ENCODE measurements around the gene TMEM94. TPM values are rescaled to one million over a fixed set of nuclear protein-coding genes. Genes with fewer than 3 reads are reported as not detected.

TMEM94 gene
- total and polyA plus RNA-seq, 8 donors, result 16.6 to 466 (median 56.5) TPM

DNA sequence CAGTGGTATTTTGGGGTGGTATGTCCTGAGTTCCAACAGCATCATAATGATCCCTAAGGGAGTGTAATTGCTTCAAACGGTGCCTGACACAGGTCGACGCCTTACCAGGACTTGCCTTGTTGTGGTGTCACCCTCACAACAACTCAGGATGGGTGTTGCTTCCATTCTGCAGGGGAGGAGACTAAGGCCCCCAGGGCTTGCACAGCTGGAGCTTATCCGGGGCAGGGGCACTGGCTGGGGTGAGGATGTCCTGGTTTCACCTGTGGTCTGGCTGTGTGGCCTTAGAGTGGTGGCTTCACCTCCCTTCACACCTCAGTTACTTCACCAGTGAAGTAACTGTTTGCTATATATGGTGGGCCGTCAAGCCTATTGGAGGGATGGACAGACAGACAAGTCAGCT is 92.4 kb downstream of the TMEM94 start:
- intact Hi-C loops (cut with DNase I; ENCODE audit: low total_unique reads), result no loop called here
- Histone ChIP-seq H3K36me3 (peaks cover 0 to 7% (median 2%) of the 10 kb centered on the region in 4 donors), H3K4me3 (no peak overlapping the region), H3K9me3 (no peaks in the 10 kb centered on the region), H3K27me3 (no peaks in the 10 kb centered on the region), H3K4me1 (peaks cover 25 to 77% (median 49%) of the 10 kb centered on the region in 4 donors), H3K27ac (peak overlapping the region; percentile 90 to 98 (median 94))
- 50 to 64% (median 56%) methylated on average over 4 to 5 of the region's 5 CpGs for WGBS, 5 donors
- no peak for DNase-seq
- TF ChIP-seq POLR2A (IDR thresholded peaks at IDR 0.05) (no peak), CTCF (IDR thresholded peaks at IDR 0.05) (no peak), EP300 (IDR thresholded peaks at IDR 0.05) (no peak), POLR2AphosphoS5 (IDR thresholded peaks at IDR 0.05) (no peak)

Small RNA genes lying within 50 kb of the gene (small RNA-seq; reads per million reads assigned to genes)
- gene RF00019 (0 reads per million in 4 donors), gene RNU6-938P (0 reads per million in 4 donors)

Other genes starting within 250 kb of the TMEM94 start
- gene GGA3, start 195.0 kb upstream of the TMEM94 start, total RNA-seq, result 10 to 100 TPM in 4 of 5 donors, 1 to 10 TPM in 1; 9.5 to 94.5 (median 58.5) TPM
- gene GGA3, start 195.0 kb upstream of the TMEM94 start, polyA plus RNA-seq, result 10 to 100 TPM; 10.2 to 18.3 (median 11.8) TPM
- gene MRPS7, start 194.8 kb upstream of the TMEM94 start, total RNA-seq, result 100 to 1,000 TPM in 1 of 5 donors, 10 to 100 TPM in 3, 1 to 10 TPM in 1; 6.7 to 136 (median 37.9) TPM
- gene MRPS7, start 194.8 kb upstream of the TMEM94 start, polyA plus RNA-seq, result 10 to 100 TPM; 53.3 to 69.4 (median 69.0) TPM
- 10 to 100 TPM in 2 of 5 donors, 1 to 10 TPM in 3; 3.5 to 12.5 (median 7.7) TPM for gene MIF4GD, start 185.4 kb upstream of the TMEM94 start, total RNA-seq
- 10 to 100 TPM; 12.2 to 14.7 (median 12.9) TPM for gene MIF4GD, start 185.4 kb upstream of the TMEM94 start, polyA plus RNA-seq
- gene SLC25A19, start 167.2 kb upstream of the TMEM94 start, total RNA-seq, result 10 to 100 TPM in 2 of 5 donors, 1 to 10 TPM in 3; 2.3 to 40.6 (median 6.4) TPM
- gene SLC25A19, start 167.2 kb upstream of the TMEM94 start, polyA plus RNA-seq, result 10 to 100 TPM in 2 of 3 donors, 1 to 10 TPM in 1; 8.1 to 16.5 (median 11.7) TPM
- gene GRB2, start 51.0 kb upstream of the TMEM94 start, total RNA-seq, result 100 to 1,000 TPM in 4 of 5 donors, 10 to 100 TPM in 1; 73.3 to 488 (median 135) TPM
- gene GRB2, start 51.0 kb upstream of the TMEM94 start, polyA plus RNA-seq, result 10 to 100 TPM; 32.5 to 48.9 (median 43.3) TPM
- 10 to 100 TPM in 4 of 5 donors, 1 to 10 TPM in 1; 9.0 to 27.4 (median 15.6) TPM for gene CASKIN2, start 58.9 kb downstream of the TMEM94 start, total RNA-seq
- gene CASKIN2, start 58.9 kb downstream of the TMEM94 start, polyA plus RNA-seq, result 1 to 10 TPM; 5.4 to 9.3 (median 8.8) TPM
- 100 to 1,000 TPM in 2 of 5 donors, 10 to 100 TPM in 3; 13.2 to 219 (median 48.1) TPM for gene TSEN54, start 59.9 kb downstream of the TMEM94 start, total RNA-seq
- gene TSEN54, start 59.9 kb downstream of the TMEM94 start, polyA plus RNA-seq, result 10 to 100 TPM; 20.8 to 49.7 (median 36.2) TPM
- gene LLGL2, start 69.1 kb downstream of the TMEM94 start, total RNA-seq, result 100 to 1,000 TPM in 4 of 5 donors, 10 to 100 TPM in 1; 72.3 to 565 (median 165) TPM
- gene LLGL2, start 69.1 kb downstream of the TMEM94 start, polyA plus RNA-seq, result 100 to 1,000 TPM; 144 to 199 (median 184) TPM
- gene MYO15B, start 131.2 kb downstream of the TMEM94 start, total RNA-seq, result 100 to 1,000 TPM; 138 to 515 (median 186) TPM
- 10 to 100 TPM; 67.7 to 82.3 (median 68.5) TPM for gene MYO15B, start 131.2 kb downstream of the TMEM94 start, polyA plus RNA-seq
- gene SMIM5, start 176.8 kb downstream of the TMEM94 start, total RNA-seq, result 10 to 100 TPM in 1 of 5 donors, 1 to 10 TPM in 1, under 1 TPM in 1, not detected in 2; 0.58 to 12.7 (median 3.6) TPM
- 10 to 100 TPM in 1 of 3 donors, 1 to 10 TPM in 2; 5.9 to 29.5 (median 10.0) TPM for gene SMIM5, start 176.8 kb downstream of the TMEM94 start, polyA plus RNA-seq
- 100 to 1,000 TPM in 2 of 5 donors, 10 to 100 TPM in 3; 21.4 to 229 (median 46.7) TPM for gene RECQL5, start 210.5 kb downstream of the TMEM94 start, total RNA-seq
- gene RECQL5, start 210.5 kb downstream of the TMEM94 start, polyA plus RNA-seq, result 10 to 100 TPM; 29.6 to 61.4 (median 50.8) TPM
- gene SAP30BP, start 210.7 kb downstream of the TMEM94 start, total RNA-seq, result 100 to 1,000 TPM in 2 of 5 donors, 10 to 100 TPM in 3; 24.6 to 154 (median 72.9) TPM
- 10 to 100 TPM; 59.0 to 82.5 (median 72.8) TPM for gene SAP30BP, start 210.7 kb downstream of the TMEM94 start, polyA plus RNA-seq